Breast epithelium (tissue), 3 donors: ENCODE results near the gene RNU6-7.

Experiments used
- POLR2A ChIP-seq: fragments of 450-650 bp; IDR thresholded peaks from one replicate; pipeline ENCODE4 v1.6.1; 2016; ENCODE audit warnings: antibody characterized with exemption, mild to moderate bottlenecking, moderate library complexity
- POLR2AphosphoS5 ChIP-seq, 3 donors: sonication (generic); formaldehyde crosslinking; IDR thresholded peaks; one replicate each; pipeline ENCODE4 v1.6.1; 2017; ENCODE audit warnings: antibody characterized with exemption in 3 of 3
- TF ChIP-seq, protein P1 (sequence below), 3 donors: fragments of 450-650 bp; IDR thresholded peaks; one replicate each; pipeline ENCODE4 v1.5.1; 2016 to 2017; ENCODE audit warnings: antibody characterized with exemption in 3 of 3, mild to moderate bottlenecking in 3 of 3, moderate library complexity in 3 of 3

DNA sequence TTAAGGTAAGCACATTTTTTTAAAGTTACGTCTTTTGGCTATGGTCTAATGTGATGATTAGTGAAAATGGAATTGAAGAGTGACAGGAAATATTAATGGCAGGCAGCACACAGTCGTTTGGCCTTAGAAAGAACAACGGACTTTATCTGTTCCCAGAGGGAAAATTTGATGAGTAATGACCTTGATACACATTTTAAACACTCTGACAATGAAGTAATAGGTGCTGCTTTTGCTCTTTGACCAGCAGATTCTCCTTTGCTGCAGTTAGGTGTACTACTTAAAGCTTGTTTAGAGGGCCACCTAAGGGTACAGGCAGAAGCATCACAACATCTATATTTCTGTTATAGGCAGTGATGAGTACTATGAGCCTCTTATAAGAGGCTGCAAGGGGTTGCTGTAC lies 28.3 kb downstream of the RNU6-7 start:
- TF ChIP-seq, protein P1, sequence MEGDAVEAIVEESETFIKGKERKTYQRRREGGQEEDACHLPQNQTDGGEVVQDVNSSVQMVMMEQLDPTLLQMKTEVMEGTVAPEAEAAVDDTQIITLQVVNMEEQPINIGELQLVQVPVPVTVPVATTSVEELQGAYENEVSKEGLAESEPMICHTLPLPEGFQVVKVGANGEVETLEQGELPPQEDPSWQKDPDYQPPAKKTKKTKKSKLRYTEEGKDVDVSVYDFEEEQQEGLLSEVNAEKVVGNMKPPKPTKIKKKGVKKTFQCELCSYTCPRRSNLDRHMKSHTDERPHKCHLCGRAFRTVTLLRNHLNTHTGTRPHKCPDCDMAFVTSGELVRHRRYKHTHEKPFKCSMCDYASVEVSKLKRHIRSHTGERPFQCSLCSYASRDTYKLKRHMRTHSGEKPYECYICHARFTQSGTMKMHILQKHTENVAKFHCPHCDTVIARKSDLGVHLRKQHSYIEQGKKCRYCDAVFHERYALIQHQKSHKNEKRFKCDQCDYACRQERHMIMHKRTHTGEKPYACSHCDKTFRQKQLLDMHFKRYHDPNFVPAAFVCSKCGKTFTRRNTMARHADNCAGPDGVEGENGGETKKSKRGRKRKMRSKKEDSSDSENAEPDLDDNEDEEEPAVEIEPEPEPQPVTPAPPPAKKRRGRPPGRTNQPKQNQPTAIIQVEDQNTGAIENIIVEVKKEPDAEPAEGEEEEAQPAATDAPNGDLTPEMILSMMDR (IDR thresholded peaks at IDR 0.05), result no peak
- TF ChIP-seq POLR2AphosphoS5 (IDR thresholded peaks at IDR 0.05) (no peak), POLR2A (no peak)
